GM18511 (cell line): ENCODE measurements around the gene ST3GAL4.
A peak's percentile ranks its signal among the peaks of the same experiment; 100 is the strongest.
"Not testable (repeated sequence)": the region's sequence is repeated elsewhere in the genome, so short reads cannot be mapped to it uniquely, and the experiment has no call there.

Experiments used
- ATAC-seq: cut with Tn5 transposase; IDR thresholded peaks from one replicate; pipeline ENCODE4 v1.9.1; 2021; ENCODE audit warnings: mild to moderate bottlenecking, moderate library complexity; ENCODE audit not compliant: unreplicated experiment

The ST3GAL4 gene, protein sequence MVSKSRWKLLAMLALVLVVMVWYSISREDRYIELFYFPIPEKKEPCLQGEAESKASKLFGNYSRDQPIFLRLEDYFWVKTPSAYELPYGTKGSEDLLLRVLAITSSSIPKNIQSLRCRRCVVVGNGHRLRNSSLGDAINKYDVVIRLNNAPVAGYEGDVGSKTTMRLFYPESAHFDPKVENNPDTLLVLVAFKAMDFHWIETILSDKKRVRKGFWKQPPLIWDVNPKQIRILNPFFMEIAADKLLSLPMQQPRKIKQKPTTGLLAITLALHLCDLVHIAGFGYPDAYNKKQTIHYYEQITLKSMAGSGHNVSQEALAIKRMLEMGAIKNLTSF

DNA sequence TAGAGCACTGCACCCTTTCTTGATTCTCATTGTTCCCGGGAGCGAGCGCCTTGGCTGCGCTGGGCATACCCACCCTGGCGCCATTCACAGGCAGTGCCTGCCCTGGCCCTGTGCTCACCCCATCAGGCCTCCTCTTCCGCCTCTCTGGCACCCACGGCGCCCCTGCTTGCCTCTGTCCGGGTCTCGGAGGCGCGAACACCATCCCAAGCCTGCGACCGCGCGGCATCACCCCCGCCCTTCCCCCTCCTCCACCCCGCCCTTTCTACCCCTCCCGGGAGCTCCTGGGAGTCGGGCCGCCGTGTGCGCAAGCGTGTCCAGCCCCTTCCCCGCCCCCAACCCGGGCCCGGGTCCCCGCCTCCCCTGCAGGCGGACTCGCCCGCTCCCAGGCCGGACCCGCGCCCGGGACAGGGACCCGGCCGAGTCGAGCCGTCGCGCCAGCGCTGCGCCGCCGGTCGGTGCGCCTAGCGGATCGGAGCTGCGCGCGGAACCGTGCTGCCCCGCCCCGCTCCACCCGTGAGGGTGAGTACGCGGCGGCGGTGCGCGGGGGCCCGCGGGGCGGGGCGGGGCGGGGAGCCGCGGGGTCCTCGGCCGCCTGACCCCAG is at the start of gene ST3GAL4:
ST3GAL4 (plus strand) TSS at position 363 of the 602 bp plus-strand sequence. CDS start 50,470 bp downstream, outside the sequence.
- peak; percentile 68 for ATAC-seq

GRCh38 chr11:126305699-126306098 is 49.8 kb upstream of the ST3GAL4 start:
- ATAC-seq, result peak; percentile 57

DNA sequence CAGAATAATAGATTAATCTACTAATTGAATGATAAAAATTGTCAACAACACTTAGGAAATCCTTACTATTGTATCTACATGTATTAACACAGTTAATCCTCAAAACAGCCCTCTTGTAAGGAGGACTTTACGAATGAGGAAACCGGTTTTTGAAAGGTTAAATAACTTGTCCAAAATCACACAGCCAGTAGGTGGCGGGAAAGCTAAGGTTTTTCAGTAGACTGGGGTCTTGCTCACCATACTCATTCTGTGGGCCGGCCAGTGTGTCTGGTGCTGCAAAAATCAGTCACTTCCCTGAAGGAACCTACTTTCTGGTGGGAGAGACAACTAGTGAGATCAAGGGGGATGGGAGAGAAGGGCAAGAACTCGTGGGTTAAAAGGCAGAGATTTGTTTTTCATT is 47.8 kb upstream of the ST3GAL4 start:
- no peak for ATAC-seq

- ATAC-seq, result no peak
These were observed 47.2 kb upstream of the ST3GAL4 start for GRCh38 chr11:126308271-126308671.

DNA sequence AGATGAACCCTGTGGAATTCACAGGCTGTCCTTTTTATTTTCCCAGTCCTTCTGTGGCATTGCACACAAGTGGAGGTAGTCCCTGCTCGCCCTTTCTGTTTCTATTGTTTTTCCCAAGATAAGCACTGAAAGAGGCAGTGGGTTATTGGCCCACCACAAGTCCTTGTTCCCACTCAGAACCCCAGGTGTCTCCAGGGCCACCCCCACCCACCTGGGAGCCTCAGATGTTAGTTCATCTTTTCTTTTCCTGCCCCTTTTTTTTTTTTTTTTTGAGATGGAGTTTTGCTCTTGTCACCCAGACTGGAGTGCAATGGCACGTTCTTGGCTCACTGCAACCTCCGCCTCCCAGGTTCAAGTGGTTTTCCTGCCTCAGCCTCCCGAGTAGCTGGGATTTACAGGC is 46.7 kb upstream of the ST3GAL4 start:
- not testable (repeated sequence) for ATAC-seq

DNA sequence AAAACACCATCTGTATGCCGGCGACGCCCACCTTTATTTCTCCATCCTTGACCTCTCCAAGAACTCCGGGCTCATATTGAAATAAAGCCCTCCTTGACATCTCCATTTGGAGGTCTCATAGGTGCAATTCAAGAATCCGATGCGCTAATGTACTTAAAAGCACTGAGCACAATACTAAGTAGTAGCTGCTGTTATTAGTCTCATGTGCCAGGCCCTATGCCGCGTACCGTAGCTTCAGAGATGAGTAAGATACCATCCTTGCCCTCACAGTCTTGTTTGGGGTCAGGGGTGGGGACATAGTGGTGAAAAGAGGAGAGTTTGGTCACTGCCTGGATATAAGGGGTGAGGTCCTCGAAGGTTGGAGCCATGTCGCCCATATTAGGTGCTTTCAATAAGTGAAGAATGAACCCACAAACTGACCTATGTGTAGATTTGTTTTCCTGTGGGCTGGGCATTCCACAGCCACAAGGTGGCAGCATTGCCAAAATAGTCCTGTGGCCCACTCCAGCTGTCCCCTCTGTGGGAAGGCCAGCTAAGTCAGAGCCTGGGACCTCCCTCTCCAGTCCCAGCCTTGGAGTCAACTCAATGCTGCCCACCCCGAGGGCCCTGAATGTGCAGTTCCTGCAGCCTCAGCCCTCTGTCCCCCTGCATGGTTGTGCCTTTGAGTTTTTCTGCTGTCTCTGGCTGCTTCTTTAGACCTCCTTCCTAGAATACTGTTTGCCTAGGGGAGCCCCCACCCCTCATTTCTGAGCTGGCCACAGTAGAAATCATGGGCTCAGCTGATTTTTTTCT is 45.1 kb upstream of the ST3GAL4 start:
- ATAC-seq, result no peak

- no peak for ATAC-seq
These were observed 44.5 kb upstream of the ST3GAL4 start for GRCh38 chr11:126310992-126311310.

DNA sequence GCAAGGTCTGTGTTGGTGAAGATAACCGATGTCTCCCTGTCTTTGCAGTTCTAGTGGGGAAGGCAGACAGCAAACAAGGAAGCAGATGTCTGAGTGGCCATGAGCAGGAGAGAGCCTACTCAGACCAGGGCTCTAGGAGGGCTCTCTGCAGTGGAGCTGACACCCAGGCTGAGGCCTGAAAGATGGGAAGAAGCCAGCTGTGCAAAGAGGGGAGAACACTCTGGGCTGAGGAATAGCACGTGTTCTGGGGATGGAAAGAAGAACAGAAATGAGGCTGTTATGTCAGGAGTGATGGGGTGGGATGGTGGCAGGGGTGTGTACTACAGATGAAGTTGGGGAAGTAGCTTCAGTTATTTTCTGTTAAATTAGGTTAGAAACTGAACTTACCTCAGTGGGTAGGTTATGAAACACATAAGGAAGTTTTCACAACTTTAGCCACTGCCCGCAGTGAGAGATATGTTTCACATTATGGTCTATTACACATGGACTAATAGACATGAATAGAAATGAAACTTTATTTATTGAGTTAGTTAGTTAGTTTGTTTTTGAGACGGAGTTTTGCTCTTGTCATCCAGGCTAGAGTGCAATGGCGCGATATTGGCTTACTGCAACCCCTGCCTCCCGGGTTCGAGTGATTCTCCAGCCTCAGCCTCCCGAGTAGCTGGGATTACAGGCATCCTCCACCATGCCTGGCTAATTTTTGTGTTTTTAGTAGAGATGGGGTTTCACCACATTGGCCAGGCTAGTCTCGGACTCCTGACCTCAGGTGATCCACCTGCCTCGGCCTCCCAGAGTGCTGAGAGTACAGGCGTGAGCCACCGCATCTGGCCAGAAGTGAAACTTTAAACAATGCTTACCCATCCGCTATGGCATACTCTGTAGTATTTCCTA is 43.8 kb upstream of the ST3GAL4 start:
- ATAC-seq, result peak; percentile 84

DNA sequence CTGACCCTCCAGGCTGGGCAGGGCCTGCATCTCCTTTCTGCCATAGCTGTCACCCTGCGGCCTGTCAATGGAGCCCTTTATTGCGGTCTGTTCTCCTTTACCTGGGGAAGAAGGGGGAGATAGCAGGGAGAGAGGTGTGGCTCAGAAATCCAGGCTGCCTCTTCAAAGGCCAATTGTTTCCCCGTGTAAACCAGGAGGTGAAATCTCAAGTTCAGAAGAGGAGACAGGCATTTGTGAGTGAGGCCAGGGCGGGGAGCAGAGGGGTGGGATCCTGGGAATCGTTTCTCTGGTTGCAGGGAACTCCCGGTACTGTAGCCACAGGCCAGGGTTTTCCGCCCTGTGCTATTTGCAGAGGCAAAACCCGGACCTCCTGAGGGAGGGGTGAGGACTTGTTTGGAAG is 42.5 kb upstream of the ST3GAL4 start:
- no peak for ATAC-seq

GRCh38 chr11:126313826-126314225 is 41.7 kb upstream of the ST3GAL4 start:
- no peak for ATAC-seq

DNA sequence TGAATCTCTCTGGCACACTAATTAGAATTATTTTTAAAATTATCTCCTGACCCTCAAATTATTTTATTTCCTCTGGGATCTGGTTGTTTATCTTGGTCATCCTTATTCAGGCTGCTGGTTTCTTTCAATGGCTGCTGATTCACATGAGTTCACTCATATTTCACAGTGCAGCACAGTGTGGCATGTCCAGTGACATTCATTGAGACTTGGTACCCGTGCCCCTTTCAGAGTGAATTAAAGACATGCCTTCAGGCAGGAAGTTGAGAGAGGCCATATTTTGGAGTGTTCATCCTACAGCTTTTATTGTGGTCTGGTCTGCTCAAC is 38.1 kb upstream of the ST3GAL4 start:
- ATAC-seq, result no peak

- ATAC-seq, result peak; percentile 43
These were observed 37.5 kb upstream of the ST3GAL4 start for GRCh38 chr11:126317756-126318573.

- ATAC-seq, result peak; percentile 89
These were observed 36.7 kb upstream of the ST3GAL4 start for GRCh38 chr11:126318574-126319373.

- no peak for ATAC-seq
These were observed 36.1 kb upstream of the ST3GAL4 start for GRCh38 chr11:126319374-126319740.

DNA sequence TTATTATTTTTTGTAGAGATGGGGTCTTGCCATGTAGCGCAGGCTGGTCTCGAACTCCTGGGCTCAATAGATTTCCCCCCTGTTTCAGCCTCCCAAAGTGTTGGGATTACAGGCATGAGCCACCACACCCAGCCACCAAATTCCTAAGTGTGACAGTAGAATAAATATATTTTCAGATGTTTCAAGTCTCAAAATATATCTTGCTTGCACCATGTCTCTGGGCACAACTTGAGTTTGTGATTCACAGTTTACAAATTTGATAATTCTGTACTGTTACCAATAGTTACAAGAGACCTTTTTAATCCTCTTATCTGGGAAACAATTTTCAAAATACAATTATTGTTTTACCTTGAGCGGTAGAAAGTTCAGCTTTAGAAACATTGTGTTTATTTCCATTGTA is 32.5 kb upstream of the ST3GAL4 start:
- no peak for ATAC-seq

GRCh38 chr11:126327281-126328000 is 28.0 kb upstream of the ST3GAL4 start:
- ATAC-seq, result no peak

DNA sequence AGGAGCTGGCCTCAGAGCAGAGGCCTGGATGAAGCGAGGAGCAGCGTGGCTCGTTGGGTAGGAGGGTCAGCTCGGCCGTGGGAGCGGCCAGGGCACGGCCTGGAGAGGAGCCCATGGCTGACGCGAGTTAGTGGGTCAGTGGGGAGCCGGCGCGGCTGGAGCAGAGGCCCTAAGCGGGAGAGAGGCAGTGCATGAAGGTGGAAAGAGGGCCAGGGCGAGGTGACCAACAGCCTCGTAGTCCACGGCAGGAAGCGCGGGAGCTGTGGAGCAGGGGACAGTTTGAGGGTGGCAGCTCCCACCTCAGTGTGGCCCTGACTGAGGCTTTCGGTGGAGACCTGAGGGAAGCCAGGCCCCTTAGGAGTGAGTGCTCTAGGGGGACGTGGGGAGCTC is 27.5 kb upstream of the ST3GAL4 start:
- no peak for ATAC-seq

DNA sequence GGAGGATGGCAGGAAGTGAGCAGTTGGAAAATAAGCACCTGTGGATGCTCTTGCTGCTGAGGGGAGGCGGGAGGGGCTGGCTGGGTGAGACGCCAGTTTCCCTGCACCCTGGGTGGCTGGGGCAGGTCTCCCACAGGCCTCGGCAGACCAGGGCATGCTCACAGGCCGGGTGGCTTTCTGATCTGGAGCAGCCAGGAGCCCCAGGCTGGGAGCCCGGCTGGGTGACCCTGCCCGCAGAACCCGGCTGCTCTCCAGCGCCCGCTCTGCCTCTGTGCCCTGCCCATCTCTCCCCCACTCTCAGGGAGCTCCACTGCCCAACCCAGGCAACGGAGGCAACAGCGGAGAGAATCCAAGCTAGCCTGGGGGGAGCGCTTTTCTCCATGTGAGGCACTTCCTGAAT is 27.0 kb upstream of the ST3GAL4 start:
- no peak for ATAC-seq
